ENCODE data around the gene TAOK3.
"Not testable (repeated sequence)": the region's sequence is repeated elsewhere in the genome, so short reads cannot be mapped to it uniquely, and the experiment has no call there.

Gene TAOK3

DNA sequence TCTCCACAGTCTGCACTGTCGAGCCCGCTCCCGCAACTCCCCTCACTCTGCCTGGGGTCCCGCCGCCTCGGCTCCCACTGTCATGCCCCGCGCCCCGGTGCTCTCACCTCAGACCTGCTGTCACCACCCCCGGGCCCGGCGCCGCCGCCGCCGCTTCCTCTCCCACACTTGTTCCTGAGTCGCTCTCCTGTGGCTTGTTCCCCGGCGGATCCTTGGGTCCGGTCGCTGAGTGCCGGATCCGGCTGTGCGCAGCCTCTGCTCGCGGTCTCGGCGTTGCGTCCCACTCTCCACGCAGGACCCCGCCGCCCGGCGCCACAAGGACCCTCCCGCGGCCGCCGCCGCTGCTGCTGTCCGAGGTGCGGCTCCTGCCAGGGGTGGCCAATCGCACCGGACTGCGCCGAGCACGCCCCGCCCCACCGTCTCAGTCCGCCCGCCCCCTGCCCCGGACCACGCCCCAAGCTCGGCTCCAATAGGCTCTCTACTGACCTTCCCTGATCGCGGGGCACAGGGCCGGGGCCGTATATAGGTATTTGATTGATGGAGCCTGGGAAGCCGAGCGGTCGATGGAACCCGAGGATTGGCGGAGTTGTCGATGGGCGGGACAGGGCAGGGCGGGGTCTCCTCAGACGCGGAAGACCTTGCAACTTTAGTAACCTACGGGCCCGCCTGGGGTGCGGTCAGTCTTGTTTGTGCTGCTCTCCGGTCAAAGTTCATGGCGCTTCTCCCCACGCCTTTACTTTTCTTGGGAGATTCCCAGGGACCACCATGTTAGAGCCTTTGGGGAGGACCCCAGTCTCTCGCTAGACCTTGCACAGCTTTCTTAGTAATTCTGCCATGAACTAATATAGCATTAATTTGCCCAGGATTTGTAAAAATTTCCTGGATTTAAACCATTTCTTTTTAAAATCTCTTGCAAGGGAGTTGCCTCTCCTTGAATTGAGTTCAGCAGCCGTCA is at the start of gene TAOK3:
TSS of gene TAOK3 (minus strand) at position 367 of the 955 bp plus-strand sequence. CDS start 117,340 bp downstream, outside the sequence.
- TF ChIP-seq, protein P1, sequence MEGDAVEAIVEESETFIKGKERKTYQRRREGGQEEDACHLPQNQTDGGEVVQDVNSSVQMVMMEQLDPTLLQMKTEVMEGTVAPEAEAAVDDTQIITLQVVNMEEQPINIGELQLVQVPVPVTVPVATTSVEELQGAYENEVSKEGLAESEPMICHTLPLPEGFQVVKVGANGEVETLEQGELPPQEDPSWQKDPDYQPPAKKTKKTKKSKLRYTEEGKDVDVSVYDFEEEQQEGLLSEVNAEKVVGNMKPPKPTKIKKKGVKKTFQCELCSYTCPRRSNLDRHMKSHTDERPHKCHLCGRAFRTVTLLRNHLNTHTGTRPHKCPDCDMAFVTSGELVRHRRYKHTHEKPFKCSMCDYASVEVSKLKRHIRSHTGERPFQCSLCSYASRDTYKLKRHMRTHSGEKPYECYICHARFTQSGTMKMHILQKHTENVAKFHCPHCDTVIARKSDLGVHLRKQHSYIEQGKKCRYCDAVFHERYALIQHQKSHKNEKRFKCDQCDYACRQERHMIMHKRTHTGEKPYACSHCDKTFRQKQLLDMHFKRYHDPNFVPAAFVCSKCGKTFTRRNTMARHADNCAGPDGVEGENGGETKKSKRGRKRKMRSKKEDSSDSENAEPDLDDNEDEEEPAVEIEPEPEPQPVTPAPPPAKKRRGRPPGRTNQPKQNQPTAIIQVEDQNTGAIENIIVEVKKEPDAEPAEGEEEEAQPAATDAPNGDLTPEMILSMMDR (IDR thresholded peaks at IDR 0.05; ENCODE audit: insufficient read depth, missing control alignments), result no peak
- FAIRE-seq (no peak), DNase-seq (ENCODE audit: insufficient read length, low spot score) (peak; percentile 74)

DNA sequence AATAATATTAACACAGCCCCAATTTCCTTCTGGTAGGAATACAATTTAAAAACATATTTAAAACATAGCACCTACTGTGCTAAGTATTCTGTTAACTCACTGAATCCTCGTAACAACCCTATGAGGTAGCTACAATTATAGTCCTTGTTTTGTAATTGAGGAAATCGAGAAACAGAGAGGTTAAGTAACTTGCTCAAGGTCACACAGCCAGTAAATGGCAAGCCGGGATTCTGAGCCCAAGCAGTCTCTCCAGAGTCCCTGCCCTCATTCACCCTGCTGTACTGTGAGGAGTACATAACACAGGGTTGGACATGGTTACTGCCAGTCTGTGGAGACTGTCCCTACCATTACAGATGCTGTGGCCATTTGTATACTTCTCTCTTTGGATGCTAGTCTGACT is 48.0 kb upstream of the TAOK3 start:
- TF ChIP-seq, protein P1 (IDR thresholded peaks at IDR 0.05; ENCODE audit: insufficient read depth, missing control alignments), result no peak
- FAIRE-seq (no peak), DNase-seq (ENCODE audit: insufficient read length, low spot score) (no peak)

DNA sequence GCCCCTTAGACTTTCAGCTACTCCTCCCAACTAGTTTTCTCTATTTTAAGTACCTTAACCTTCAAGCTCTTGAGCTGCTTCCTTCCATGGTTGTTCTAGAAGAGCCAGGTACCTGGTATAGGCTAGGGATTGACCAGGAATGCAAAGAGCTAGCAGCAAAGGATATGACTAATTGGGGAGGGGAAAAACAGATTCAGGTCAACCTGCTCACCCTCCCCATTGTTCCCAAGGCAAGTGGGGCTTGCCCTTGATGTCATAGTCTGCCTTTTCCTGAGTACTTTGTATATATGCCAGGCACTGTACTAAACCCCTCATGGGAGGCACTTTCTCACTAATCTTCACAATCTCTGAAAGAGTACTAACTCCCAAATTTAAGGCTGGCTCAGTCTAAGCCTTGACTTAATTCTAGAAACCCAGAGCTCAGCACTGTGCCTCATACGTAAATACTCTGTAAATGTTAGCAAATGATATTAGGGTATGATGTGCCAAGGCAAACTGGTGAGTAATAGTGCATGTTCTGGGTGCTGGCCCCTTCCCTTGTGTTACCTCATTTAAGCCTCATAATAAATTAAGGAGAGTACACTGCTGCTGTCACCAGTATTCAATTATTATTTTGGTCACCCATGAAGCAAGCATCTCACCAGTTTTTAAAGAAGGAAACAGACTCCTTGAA is 45.8 kb upstream of the TAOK3 start:
- DNase-seq (ENCODE audit: insufficient read length, low spot score), result no peak
- TF ChIP-seq, protein P1 (IDR thresholded peaks at IDR 0.05; ENCODE audit: insufficient read depth, missing control alignments), result no peak
- no peak for FAIRE-seq

DNA sequence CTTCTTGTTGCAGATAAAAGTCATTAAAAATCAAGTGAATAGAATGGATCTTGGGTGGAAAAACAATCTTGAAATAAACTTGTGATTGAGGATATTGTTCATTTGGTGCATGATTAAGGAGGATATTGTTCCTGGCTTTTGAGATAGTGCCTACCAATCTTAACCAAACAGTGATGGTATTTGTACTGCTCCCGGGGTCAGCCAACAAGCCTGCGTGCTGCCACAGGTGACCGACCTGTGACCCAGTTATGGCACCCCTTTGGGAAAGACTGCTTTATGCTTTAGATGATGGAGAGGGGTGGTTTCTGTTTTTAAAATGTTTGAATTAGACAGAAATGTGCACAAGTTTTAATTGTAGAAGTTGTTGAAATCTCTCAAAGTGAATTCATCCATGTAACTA is 45.2 kb upstream of the TAOK3 start:
- no peak for FAIRE-seq
- DNase-seq (ENCODE audit: insufficient read length, low spot score), result no peak
- TF ChIP-seq, protein P1 (IDR thresholded peaks at IDR 0.05; ENCODE audit: insufficient read depth, missing control alignments), result no peak

DNA sequence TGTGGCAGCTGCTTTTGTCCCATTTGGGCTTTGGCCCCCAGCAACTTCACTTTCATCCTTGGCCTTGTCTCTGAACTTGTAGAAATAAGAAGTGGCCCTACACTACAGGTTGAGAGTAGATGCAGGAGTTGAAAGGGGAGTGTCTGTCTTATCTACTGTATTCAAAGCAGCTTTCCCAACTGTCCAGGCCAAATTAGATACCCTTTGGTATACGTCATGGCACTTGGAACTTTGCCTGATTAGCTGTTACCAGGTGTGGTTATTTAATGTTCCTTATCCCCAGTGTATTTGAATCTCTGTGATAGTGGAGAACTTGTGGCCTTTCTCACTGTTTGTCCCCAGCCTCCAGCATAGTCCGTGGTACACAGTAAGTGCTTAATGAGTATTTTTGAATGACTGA is 37.1 kb upstream of the TAOK3 start:
- TF ChIP-seq, protein P1 (IDR thresholded peaks at IDR 0.05; ENCODE audit: insufficient read depth, missing control alignments), result no peak
- FAIRE-seq, result no peak
- DNase-seq (ENCODE audit: insufficient read length, low spot score), result no peak

DNA sequence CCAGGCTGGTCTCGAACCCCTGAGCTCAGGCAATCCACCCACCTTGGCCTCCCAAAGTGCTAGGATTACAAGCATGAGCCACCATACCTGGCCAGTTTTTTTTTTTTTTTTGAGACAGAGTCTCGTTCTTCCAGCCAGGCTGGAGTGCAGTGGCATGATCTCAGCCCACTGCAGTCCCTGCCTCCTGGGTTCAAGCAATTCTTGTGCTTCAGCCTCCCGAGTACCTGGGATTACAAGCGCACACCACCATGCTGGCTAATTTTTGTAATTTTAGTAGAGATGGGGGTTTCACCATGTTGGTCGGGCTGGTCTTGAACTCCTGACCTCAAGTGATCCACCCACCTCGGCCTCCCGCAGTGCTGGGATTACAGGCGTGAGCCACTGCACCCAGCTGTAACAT is 35.5 kb upstream of the TAOK3 start:
- not testable (repeated sequence) for FAIRE-seq; DNase-seq (ENCODE audit: insufficient read length, low spot score)

DNA sequence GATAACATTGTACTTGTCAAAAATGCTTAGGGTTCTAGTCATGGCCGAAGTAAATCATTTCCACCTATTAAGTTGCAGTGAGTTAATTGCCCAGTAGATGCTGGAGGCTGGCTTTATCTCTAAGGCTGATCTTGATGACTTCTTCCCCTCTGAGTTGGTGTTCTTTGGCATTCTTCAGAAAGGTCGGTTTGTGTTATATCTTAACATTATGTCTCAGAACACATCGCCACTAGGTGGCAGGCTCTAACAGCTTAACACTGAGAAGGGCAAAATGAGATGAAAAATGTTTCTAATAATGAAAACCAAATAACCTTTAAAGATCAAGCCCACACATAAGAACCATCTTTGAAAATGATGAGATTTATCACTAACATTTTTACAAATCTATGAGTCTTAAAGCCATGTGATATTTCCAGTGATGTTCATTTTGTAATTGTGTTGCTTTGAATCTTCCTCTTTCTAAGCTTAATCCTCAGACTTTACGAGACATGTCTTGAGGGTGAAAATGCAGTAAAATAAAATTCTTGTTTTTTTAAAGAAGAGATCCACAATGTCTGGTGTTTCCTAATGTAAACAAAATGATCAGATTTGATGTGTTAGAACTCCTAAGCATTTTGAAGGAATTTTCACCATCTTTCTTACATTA is 32.3 kb upstream of the TAOK3 start:
- DNase-seq (ENCODE audit: insufficient read length, low spot score), result peak; percentile 41

More for the DNA sequence above, 32.3 kb upstream of the TAOK3 start:
- TF ChIP-seq, protein P1 (IDR thresholded peaks at IDR 0.05; ENCODE audit: insufficient read depth, missing control alignments), result peak; percentile 96
- FAIRE-seq, result peak; percentile 95

Measured in D721Med (cell line).